GM21360 (cell line): ENCODE results near the gene TRAF3.
"Not testable (repeated sequence)": the region's sequence is repeated elsewhere in the genome, so short reads cannot be mapped to it uniquely, and the experiment has no call there.

ENCODE experiments used
- ATAC-seq: cut with Tn5 transposase; IDR thresholded peaks from one replicate; pipeline ENCODE4 v1.9.1; 2021; ENCODE audit warnings: mild to moderate bottlenecking, moderate library complexity; ENCODE audit not compliant: unreplicated experiment

Gene TRAF3

DNA sequence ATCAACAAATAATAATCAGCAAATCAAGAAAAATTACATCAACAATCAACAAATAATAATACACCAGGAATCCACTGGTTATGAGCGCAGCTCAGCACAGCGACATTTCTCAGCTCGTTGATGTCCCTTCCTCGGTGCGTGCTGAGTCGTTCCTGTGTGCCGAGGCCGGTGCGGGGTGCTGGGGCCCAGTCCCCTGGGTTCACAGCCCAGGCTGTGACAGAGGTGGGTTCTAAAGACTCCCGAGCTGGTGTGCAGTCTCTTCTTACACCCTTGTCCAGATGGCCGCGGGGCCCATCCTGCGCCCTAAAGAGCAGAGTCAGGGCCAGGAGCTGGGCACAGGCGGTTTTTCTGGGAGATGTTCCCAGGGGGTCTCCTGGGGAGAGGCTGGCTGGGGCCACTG is 26.9 kb upstream of the TRAF3 start:
- no peak for ATAC-seq

DNA sequence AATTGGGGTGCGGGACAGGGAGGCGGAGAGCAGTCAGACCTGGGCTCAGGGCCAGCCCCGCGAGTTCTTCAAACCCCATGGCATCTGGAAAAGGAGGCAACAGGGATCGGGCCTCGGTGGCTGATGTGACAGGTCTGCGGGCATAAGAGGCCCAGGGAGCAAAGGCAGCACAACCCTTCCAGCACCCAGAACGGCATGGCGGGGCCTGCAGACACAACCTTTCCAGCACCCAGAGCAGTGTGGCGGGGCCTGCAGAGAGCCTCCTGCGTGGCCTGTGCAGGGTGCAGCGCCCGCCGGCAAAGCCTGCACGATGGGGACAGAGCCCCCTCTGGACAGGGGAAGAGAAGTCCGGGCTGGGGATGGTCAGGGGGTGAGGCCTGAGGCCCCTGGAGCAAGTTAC is 26.2 kb upstream of the TRAF3 start:
- no peak for ATAC-seq

DNA sequence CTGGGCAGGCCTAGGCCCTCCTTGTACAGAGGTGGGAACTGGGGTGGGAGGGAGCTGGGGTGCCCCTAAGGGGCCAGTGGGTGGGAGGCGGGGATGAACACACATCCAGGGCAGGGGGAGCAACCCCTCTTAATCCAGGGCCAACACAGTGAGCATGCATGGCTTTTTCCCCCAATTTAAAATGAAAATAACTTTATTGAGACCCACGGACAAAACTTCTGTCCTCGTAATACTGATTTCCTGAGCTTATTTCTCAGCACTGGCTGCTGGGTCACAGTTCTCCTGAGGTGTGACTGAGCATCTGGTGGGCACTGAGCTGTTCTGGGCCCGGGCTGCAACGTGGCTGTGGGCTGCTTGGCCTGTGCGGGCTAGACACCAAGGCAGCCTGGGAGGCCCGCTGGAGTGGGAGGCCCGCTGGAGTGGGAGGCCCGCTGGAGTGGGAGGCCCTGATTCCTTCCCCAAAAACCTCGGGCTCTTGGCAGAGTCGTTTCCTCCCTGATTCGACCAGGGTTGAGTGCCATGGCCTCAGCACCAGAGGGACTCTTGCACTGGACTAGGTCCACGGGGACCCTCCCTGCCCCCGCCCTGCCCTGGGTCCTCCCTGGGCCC is 24.9 kb upstream of the TRAF3 start:
- ATAC-seq, result no peak

DNA sequence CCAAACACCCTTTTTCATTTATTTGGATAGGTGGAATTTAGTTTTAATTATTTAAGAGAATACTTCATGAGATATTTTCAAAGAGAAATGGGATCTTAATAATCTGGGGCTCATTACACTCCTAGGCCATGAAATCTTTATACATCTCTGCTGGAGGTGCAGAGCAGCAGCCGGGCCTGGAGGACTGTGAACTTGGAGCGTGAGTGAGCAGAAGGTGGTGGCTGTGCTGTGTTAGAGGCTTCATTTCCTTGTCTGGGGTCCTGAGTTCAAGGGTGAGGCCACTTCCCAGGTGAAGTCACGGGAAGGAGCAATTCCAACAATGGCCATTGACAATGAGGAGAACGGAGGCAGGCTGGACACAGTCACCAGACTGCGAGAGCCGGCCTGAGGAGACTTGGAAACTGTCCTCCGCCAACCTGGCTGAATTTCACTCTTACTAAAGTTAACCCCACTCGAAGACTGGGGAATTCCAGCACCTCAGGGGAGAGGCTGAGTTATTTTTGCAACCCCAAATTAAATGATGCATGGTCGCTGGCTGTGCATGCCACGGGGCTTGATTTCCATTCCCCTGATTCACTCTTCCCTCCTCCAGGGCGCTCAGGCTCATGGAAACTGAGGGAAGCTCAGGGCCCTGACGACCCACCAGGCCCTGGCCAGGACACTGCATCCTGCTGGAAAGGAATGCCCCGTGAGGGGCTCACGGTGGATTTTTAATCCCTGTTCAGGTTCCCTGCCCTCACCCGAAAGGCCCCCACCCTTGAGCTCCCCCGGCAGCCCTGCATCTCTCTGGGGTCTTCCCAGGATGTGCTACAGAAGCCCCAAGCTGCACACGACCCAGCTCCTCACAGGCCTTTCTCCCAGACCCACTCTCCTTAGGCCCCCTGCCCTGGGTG is 22.6 kb upstream of the TRAF3 start:
- ATAC-seq, result no peak

DNA sequence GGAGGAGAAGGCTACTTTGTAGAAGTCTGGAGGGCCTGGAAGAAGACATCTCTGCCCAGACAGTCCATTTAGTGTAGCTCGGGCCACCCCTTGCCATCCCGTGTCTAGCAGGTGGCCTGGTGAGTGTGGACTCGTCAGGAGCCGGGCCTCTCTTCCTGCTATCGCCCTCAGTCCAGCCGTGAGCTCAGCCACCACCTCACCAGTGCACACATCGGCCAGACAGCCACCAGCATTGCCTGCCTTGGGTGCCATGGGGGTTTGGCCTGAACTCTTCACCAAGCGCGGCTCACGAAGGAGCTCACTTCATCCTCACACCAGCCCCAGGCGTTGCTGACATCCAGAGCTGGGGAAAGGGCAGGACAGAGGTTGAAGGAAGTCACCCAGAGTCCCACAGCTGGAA is 19.6 kb upstream of the TRAF3 start:
- ATAC-seq, result no peak

DNA sequence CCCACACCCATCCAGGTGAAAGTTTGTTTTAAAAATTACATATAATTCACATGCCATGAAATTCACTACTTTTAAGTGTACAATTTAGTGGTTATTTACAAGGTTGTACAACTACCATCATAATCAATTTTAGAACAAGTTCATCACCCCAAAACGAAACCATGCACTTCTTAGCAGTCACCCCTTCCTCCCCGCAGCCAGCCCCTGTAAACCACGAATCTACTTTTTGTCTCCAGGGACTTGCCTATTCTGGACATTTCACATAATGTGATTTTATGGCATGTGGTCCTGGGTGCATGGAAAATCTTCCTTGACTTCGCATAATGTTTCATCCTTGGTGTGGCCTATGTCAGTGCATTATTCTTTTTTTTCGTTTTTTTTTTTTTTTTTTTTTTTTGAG is 19.2 kb upstream of the TRAF3 start:
- no peak for ATAC-seq

DNA sequence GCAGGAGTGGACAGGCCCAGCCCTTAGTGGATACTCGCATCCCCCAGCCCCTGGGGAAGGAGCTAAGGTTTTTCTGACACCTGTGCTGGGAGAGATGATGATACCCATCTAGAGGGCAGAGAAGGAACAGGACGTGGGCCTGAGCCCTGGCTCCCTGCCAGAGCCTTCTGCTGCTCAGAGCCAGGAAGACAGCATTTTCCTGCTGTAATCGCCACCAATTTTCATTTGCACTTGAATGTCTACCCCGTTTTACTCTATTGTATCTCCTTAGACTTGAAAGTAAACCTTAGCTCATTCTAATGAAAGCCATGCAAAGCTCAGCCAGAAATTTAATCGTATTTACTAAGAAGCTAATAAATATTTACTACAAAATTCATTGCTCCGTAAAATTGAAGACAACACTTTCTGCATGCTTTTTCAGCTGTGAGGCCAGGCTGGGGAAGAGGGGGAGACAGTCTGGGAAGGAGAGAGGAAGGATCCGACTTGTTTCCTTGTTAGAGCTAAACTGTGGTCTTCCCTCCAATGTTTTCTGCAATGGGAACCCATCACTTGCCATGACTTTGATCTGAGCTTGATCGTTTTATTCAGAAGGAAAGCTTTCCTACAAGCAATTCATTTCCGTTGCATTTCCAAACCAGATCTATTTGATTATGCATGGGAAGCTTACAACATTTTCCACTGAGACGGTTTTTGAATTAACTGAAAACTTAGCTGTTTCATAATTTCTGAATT is 17.6 kb upstream of the TRAF3 start:
- no peak for ATAC-seq

DNA sequence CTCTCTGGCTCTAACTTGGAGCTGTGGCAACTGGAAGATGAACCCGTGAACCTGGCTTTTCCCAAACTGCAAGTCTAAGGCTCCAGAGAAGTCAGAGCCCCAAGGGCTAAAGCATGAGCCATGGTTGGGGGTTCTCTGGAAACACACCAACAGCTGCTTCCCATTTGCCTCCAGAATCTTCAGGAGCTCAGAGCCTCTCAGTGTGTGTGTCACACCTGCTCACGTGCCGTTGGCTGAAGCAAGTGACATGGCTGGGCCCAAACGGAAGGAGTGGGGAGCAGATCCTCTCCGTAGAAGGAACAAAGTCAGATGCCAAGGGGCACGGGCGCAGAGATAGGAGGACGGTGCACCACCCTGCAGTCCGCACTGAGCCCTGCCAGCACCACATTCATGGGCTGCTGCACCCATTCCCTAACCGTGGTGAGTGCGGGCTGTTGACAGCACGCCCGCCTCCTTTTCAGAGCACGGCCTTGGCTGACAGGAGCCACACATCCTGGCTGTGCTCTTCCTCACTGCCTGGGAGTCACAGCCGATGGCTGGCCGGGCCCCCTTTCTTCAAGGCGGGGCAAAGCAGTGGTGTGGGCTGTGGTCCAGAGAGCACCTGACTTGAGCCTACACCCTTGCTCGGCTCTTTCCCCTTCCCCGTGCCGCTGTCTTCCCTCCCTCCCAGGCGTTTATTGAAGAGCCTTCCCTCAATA is 16.6 kb upstream of the TRAF3 start:
- ATAC-seq, result no peak

DNA sequence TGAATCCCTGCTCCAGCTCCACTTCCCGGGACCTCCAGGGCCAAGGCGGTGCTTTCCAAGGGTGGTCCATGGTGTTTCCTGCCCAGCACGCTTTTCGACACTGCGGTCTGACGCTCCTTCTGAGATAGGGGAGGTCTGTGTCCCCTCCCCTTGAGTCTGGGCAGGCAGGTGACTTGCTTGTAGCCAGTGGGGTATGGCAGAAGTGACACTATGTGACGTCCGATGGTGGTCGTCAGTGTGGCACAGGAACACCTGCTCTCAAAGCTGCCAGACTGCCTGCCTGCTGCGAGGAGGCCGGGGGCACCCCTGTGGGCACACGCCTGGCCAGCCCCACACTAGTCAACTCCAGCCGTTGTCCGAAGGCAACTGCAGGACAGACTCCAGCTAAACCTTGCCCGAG is 16.0 kb upstream of the TRAF3 start:
- ATAC-seq, result no peak

DNA sequence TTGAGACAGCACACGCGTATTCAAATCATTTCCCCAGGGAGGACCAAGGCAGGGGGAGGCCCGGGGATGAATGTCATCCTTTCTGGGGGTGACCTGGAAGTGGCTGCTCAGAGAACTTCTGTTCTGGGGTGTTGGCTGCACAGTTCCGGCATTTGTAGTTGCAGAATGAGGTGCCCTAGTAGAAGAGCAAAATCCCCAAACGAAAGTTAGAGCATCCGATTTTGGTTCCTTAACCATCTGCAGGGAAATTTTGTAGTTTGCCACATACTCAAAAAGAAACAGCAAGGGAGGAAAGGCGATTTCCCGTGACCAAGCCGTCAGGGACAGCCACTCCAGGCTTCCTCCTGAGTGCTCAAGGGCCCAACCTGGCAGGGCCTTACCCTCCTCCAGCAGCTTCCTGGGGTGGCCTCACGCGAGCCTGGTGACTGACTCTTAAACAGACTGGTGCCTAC is 13.0 kb upstream of the TRAF3 start:
- ATAC-seq, result peak; percentile 63

DNA sequence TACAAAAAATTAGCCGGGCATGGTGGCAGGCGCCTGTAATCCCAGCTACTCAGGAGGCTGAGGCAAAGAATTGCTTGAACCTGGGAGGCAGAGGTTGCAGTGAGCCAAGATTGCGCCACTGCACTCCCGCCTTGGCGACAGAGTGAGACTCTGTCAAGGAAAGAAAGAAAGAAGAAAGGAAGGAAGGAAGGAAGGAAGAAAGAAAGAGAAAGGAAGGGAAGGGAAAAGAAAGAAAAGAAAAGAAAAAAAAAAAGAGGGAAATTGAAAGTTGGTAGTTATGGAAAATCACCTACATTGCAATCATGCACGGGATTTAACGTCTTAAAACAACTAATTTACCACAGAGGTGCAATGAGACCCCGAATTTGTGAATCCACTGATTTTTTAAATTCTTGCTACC is 11.5 kb upstream of the TRAF3 start:
- ATAC-seq, result not testable (repeated sequence)

DNA sequence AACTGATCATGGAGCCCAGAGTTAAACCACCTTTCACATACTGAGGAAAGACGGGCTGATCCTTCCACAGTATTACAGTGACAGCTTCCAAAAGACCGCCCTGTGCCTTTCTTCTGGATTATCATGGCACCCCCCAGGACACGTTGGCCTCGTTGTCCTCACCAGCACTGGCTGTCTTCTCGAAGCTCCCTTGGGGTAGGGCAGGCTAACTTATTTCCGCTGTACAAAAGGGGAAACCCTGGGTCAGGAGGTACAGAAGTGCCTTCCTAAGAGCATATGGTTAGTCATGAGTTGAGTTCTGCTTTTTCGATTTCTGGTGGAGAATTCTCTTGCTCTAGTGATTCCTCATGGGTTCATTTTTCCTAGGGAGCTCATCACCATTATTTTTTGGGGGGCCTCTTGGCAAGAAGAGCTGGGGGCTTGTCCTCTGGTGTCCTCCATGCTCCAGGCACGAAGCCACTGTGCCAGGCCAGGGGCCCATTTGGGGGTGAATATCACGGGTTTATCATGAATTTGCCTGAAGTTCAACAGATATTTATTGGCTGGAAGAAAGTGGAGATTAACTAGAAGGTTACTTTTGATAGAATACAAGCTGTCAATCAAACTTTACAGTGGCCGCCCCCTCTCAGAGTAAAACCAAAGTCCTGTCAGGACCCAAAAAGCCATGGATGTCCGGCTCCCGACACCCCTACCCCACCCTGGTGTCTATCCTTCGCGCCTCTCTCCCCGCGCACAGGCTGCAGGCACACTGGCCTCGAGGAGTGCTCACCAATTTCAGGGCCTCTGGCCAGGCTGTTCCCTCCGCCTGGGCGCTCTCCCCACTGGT is 8.8 kb upstream of the TRAF3 start:
- peak; percentile 55 for ATAC-seq

DNA sequence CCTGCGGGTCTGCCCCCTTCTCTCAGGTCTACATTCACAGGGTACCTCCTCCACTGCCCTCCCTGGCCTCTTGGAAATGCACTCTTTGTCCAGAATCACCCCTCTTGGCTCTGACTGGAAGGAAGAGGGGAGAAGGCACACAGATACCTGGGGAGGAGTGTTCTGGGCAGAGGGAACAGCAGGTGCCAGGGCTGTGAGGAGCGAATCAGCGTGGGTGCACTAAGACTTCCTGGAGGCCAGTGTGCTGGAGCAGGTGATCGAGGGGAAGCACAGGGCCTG is 8.3 kb upstream of the TRAF3 start:
- no peak for ATAC-seq

DNA sequence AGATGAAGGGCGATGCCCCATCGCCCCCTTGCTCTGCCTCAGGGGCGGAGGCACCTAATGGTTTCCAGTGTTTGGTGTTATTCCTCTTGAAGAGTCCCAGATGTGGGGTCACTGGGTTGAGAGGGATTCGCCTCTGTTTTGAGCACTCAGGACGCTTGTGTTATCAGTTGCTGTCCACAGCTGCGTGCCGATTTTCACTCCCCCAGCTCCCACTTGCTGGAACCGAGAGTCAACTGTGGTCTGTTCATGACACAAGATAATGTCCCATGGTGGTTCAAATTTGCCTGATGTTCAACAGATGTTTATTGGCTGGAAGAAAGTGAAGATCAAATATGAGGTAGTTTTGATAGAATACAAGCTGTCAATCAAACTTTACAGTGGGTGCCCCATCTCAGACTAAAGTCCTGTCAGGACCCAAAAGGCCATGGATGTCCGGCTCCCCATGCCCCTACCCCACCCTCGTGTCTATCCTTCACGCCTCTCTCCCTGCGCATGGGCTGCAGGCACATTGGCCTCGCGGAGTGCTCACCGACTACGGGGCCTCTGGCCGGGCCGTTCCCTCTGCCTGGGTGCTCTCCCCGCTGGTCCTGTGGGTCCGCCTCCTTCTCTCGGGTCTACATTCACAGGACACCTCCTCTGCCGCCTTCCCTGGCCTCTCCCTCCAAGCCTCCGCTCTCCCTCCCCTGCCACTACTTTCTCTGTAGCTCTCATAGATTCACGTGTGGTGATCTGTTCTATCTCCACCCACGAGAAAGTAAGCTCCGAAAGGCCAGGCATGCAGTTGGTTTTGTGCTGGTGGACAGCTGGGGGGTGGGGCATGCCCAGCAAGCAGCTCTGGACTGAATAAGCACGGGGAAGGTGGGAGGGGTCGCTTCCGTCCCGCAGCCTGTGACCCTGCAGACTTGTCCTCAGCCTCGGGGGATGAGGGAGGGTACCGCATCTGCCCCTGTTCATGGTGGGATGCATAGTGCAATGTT is 6.8 kb upstream of the TRAF3 start:
- no peak for ATAC-seq

DNA sequence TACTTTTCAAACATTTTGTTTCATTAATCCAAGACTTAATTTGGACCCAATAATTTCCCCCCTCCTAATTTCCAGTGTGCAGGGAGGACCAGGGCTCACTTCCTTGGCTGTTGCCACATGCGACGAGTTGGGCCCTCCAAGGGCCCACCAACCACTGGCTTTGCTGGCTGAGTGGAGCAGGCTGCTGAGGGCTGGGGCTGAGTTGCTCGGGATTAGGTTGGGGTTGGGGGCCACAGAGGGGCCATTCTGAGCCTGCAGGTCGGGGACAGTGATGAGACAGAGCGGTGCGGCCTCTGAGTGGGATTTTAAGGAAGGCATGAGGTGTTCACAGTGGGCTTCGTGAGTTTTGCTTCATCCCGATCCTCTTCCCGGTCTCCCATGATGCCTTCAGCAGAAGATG is 6.1 kb upstream of the TRAF3 start:
- no peak for ATAC-seq

DNA sequence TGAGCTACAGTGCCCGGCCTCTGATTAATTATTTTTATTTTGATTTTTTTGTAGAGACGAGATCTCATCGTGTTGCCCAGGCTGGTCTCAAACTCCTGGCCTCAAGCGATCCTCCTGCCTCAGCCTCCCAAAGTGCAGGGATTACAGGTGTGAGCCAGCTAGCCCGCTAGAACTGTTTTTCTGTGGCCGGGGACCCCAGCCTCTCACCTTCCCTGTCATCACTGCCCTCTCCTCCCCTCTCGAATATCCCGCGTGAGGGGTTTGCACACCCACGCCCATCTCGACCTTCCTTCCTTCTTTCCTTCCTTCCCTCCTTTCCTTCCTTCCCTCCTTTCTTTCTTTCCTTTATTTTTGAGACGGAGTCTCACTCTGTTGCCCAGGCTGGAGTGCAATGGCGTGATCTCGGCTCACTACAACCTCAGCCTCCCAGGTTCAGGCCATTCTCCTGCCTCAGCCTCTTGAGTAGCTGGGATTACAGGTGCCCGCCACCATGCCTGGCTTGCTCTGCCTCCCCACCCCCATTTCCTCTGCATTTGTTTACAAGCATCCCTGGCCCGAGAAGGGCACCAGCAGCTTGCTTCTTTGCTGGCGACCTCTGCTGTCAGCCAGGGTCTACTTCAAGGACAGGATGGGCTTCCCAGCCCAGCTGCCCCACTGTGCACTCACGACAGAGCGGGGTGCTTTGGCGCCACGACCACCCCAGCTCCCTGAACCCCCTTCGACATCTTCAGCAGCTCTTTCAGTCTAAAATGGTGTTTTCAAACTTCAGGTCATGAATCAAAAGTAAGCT is 4.3 kb upstream of the TRAF3 start:
- ATAC-seq, result no peak

DNA sequence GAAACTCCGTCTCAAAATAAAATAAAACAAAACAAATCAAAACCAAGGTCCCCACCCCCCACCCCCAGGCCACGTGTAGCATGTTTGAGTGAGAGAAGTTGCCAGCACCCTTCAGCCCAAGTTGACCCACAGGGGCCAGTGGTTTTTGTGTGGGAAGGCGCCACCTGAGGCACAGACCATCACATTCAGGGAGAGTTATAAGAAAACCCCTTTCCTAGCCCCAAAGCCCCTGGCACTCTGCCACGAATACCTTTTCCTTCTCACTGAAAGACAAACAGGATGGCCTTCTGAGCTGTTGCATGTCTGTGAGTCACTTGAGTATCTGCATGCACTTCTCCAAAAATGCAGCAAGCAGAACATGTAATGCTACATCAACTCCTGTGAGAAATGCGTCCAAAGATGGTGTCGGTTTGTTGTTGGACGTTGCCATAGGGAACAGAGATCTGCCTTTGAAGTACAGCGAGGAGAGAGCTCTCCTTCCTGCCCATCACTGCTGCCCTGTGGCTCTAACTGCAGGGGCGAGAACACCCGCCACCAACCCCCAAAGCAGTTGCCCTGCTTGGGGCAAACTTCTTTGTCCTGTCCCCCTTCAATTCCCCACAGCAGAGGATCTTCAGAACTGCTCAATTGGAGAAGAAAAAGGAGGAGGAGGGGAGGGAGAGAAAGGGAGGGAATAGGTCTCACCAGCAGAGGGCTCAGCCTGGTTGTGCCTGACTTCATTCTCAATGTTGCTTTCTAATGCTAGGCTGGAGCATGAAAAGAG is 2.7 kb upstream of the TRAF3 start:
- peak; percentile 30 for ATAC-seq
